22Rv1 (cell line): ENCODE measurements around the gene ILRUN.

Experiments used
- CTCF ChIP-seq: fragments of 450-650 bp; IDR thresholded peaks from 2 replicates; pipeline ENCODE4 v1.5.1; 2017; ENCODE audit warnings: mild to moderate bottlenecking
- ZFX ChIP-seq: fragments of 450-650 bp; IDR thresholded peaks from 2 replicates; pipeline ENCODE4 v1.6.1; 2017; ENCODE audit warnings: antibody characterized with exemption, borderline replicate concordance

GRCh38 chr6:34709386-34709785 lies 12.8 kb upstream of the ILRUN start:
- no peak for TF ChIP-seq CTCF
- no peak for TF ChIP-seq ZFX
